SU-DHL-6 (cell line): ENCODE measurements around the gene MPEG1.

Source experiments
- H2AFZ ChIP-seq: fragments of 200-600 bp; sonication (generic); 2 replicates; pipeline ENCODE4 v1.6.1; 2014; ENCODE audit warnings: low read depth, mild to moderate bottlenecking, moderate library complexity, mixed read lengths, antibody characterized with exemption, low read length; ENCODE audit not compliant: severe bottlenecking
- H3F3A ChIP-seq: fragments of 200-600 bp; shearing (Covaris generic); 2 replicates; pipeline ENCODE4 v1.6.0; 2016; ENCODE audit warnings: antibody characterized with exemption, mild to moderate bottlenecking; ENCODE audit not compliant: insufficient read depth
- H3K27ac ChIP-seq: fragments of 200-600 bp; sonication (generic); 2 replicates; pipeline ENCODE4 v1.5.1; 2016; ENCODE audit warnings: low read depth, mild to moderate bottlenecking, low read length, moderate library complexity, mixed read lengths
- H3K27me3 ChIP-seq: fragments of 200-600 bp; sonication (generic), shearing (Covaris generic); 2 replicates; pipeline ENCODE4 v1.6.0; 2014; ENCODE audit warnings: mild to moderate bottlenecking, low read length
- H3K36me3 ChIP-seq: fragments of 200-600 bp; sonication (generic); 2 replicates; pipeline ENCODE4 v1.6.1; 2014; ENCODE audit warnings: mild to moderate bottlenecking, low read length, mixed read lengths
- H3K4me2 ChIP-seq: fragments of 300-600, 200-600 bp; shearing (Covaris generic), sonication (generic); 2 replicates; pipeline ENCODE4 v1.6.0; 2014; ENCODE audit warnings: low read length, low read depth, mild to moderate bottlenecking; ENCODE audit not compliant: poor library complexity, severe bottlenecking
- H3K4me3 ChIP-seq: fragments of 200-600 bp; sonication (generic); 2 replicates; pipeline ENCODE4 v1.5.1; 2014; ENCODE audit warnings: antibody characterized with exemption, low read length, mild to moderate bottlenecking, mixed read lengths; ENCODE audit not compliant: insufficient read depth, poor library complexity, severe bottlenecking
- H3K79me2 ChIP-seq: fragments of 200-600 bp; sonication (generic); 2 replicates; pipeline ENCODE4 v1.6.1; 2014; ENCODE audit warnings: mild to moderate bottlenecking, low read length, moderate library complexity; ENCODE audit not compliant: insufficient read depth
- H3K9ac ChIP-seq: fragments of 200-600 bp; sonication (generic); 2 replicates; pipeline ENCODE4 v1.7.0; 2014; ENCODE audit warnings: mild to moderate bottlenecking, low read length
- H3K9me2 ChIP-seq: fragments of 200-600 bp; sonication (generic); replicated peaks from 2 replicates; pipeline ENCODE4 v1.6.1; 2014; ENCODE audit warnings: low read length; ENCODE audit not compliant: insufficient read depth
- H3K9me3 ChIP-seq: fragments of 200-600 bp; sonication (generic); 2 replicates; pipeline ENCODE4 v1.6.1; 2014; ENCODE audit warnings: low read length, mixed read lengths; ENCODE audit not compliant: insufficient read depth
- H4K20me1 ChIP-seq: fragments of 200-600 bp; sonication (generic); 2 replicates; pipeline ENCODE4 v1.6.1; 2014; ENCODE audit warnings: low read depth, mild to moderate bottlenecking, antibody characterized with exemption, low read length, moderate library complexity, mixed read lengths
- EZH2phosphoT487 ChIP-seq: fragments of 200-600 bp; sonication (generic), shearing (Covaris generic); conservative IDR thresholded peaks from 2 replicates; pipeline ENCODE4 v1.6.1; 2018; ENCODE audit warnings: mild to moderate bottlenecking, antibody characterized with exemption, low read length, moderate library complexity, mixed read lengths
- TF ChIP-seq, protein P1 (sequence below): fragments of 200-600 bp; sonication (generic); IDR thresholded peaks from one replicate; pipeline ENCODE4 v1.5.1; 2017; ENCODE audit warnings: antibody characterized with exemption, mild to moderate bottlenecking, low read length, moderate library complexity; ENCODE audit not compliant: insufficient read depth, poor library complexity, severe bottlenecking

The MPEG1 gene

GRCh38 chr11:59181746-59182456 is 30.8 kb downstream of the MPEG1 start:
- H3K4me3 ChIP-seq, result no peak overlapping the region
- TF ChIP-seq, protein P1, sequence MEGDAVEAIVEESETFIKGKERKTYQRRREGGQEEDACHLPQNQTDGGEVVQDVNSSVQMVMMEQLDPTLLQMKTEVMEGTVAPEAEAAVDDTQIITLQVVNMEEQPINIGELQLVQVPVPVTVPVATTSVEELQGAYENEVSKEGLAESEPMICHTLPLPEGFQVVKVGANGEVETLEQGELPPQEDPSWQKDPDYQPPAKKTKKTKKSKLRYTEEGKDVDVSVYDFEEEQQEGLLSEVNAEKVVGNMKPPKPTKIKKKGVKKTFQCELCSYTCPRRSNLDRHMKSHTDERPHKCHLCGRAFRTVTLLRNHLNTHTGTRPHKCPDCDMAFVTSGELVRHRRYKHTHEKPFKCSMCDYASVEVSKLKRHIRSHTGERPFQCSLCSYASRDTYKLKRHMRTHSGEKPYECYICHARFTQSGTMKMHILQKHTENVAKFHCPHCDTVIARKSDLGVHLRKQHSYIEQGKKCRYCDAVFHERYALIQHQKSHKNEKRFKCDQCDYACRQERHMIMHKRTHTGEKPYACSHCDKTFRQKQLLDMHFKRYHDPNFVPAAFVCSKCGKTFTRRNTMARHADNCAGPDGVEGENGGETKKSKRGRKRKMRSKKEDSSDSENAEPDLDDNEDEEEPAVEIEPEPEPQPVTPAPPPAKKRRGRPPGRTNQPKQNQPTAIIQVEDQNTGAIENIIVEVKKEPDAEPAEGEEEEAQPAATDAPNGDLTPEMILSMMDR, result no peak
- no peak for TF ChIP-seq EZH2phosphoT487
- peaks cover 18% of the 10 kb centered on the region; the same call in 1 of the 2 replicates for H3K9me3 ChIP-seq
- H2AFZ ChIP-seq, result no peak overlapping the region
- no peaks in the 10 kb centered on the region for H4K20me1 ChIP-seq
- no peaks in the 10 kb centered on the region for H3K79me2 ChIP-seq
- H3K27me3 ChIP-seq, result no peaks in the 10 kb centered on the region
- no peak overlapping the region for H3K9ac ChIP-seq
- no peaks in the 10 kb centered on the region for H3K9me2 ChIP-seq
- no peak overlapping the region for H3K27ac ChIP-seq
- no peak overlapping the region for H3K4me2 ChIP-seq
- peaks cover 3% of the 10 kb centered on the region for H3K36me3 ChIP-seq
- H3F3A ChIP-seq, result no peaks in the 10 kb centered on the region

GRCh38 chr11:59180907-59181306 is 31.8 kb downstream of the MPEG1 start:
- Histone ChIP-seq H3K27ac (no peak overlapping the region), H2AFZ (no peak overlapping the region), H3K9me3 (peaks cover 18% of the 10 kb centered on the region; the same call in 1 of the 2 replicates)

DNA sequence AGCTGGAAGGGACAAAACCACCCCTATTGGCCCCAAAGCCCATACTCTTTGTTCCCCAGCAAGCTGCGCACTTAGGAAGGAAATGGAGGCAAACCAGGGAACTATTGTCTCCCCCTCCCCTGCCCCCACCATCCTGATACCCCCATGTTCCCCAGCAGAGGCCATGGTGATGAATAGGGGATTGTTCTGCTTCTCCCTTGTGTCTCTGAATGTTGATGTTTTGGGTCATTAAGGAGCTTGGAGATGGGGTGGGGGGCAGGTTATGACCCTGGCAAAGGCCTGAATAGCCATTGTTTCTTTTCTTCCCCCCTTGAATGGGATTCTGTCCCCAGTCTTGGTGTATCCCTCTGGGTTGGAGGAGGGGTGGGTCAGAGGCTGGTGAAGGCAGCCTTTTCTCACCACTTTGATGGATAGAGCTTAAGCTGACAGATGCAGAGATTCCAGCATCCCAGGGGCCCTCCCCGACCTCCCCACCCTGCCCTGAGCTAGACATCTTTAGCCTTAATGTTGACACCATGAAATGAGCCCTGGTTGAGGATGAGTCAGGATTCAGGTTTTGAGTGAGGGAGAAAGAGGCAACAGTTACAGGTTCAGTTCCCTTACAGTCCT is 32.5 kb downstream of the MPEG1 start:
- Histone ChIP-seq H4K20me1 (no peaks in the 10 kb centered on the region), H3K9me3 (peaks cover 18% of the 10 kb centered on the region; the same call in 1 of the 2 replicates), H3K79me2 (no peaks in the 10 kb centered on the region), H2AFZ (no peak overlapping the region), H3K36me3 (peaks cover 3% of the 10 kb centered on the region; the same call in 1 of the 2 replicates), H3K4me3 (no peak overlapping the region), H3K27me3 (no peaks in the 10 kb centered on the region), H3K27ac (no peak overlapping the region), H3K4me2 (no peak overlapping the region), H3F3A (no peaks in the 10 kb centered on the region), H3K9ac (no peak overlapping the region), H3K9me2 (no peaks in the 10 kb centered on the region)
- TF ChIP-seq, protein P1, result no peak
- TF ChIP-seq EZH2phosphoT487, result no peak

More at GRCh38 chr11:59180907-59181306, 31.8 kb downstream of the MPEG1 start:
- peaks cover 3% of the 10 kb centered on the region; the same call in 1 of the 2 replicates for H3K36me3 ChIP-seq
- H3K27me3 ChIP-seq, result no peaks in the 10 kb centered on the region
- no peaks in the 10 kb centered on the region for H4K20me1 ChIP-seq
- no peaks in the 10 kb centered on the region for H3F3A ChIP-seq
- no peak overlapping the region for H3K4me3 ChIP-seq
- no peaks in the 10 kb centered on the region for H3K9me2 ChIP-seq
- H3K79me2 ChIP-seq, result no peaks in the 10 kb centered on the region
- TF ChIP-seq, protein P1, result no peak
- TF ChIP-seq EZH2phosphoT487, result no peak
- H3K4me2 ChIP-seq, result no peak overlapping the region
- no peak overlapping the region for H3K9ac ChIP-seq
